ENCODE results near the gene C17orf67. TPM values are rescaled to one million over a fixed set of nuclear protein-coding genes. Genes with fewer than 3 reads are reported as not detected.
A peak's percentile ranks its signal among the peaks of the same experiment; 100 is the strongest.

The C17orf67 gene
- total and polyA plus RNA-seq, 2 of the 8 experiments (the other 6 are each of a cell fraction or from before 2014, with no cell fraction given) = 0.67 to 2.2 TPM

- Histone ChIP-seq H3K4me2 (ENCODE audit: insufficient read depth in 1 of 2, low read depth in 2 of 2, low read length in 2 of 2) (no peak overlapping the region), H3K79me2 (ENCODE audit: control insufficient read depth in 1 of 2, insufficient read depth in 2 of 2, low read length in 2 of 2) (no peaks in the 10 kb centered on the region), H3K23me2 (ENCODE audit: low read depth, low read length) (no peaks in the 10 kb centered on the region), H4K20me1 (replicated peaks in 1 of 2; ENCODE audit: control insufficient read depth in 1 of 2, insufficient read depth in 2 of 2, low read length in 2 of 2) (no peaks in the 10 kb centered on the region), H2BK20ac (ENCODE audit: low read length) (0 out of 2 replicates have a peak overlapping the region, but pooled peaks have one; percentile 13), H2BK5ac (ENCODE audit: low read depth, low read length) (no peak overlapping the region), H3K4ac (replicated peaks; ENCODE audit: insufficient read length, low read depth, low read length) (no peak overlapping the region), H2AFZ (ENCODE audit: low read length) (no peak overlapping the region), H3K4me3 (ENCODE audit: extremely low read depth in 1 of 4, insufficient read depth in 2 of 4, low read depth in 3 of 4, low read length in 4 of 4) (no peak overlapping the region), H3K56ac (replicated peaks; ENCODE audit: insufficient read length, low read depth, low read length) (no peak overlapping the region), H2BK15ac (ENCODE audit: low read length) (no peak overlapping the region), H3K18ac (ENCODE audit: extremely low read depth, low read length) (no peak overlapping the region), H4K5ac (ENCODE audit: insufficient read length, low read depth, low read length) (no peak overlapping the region), H3K9ac (replicated peaks in 1 of 4; ENCODE audit: extremely low read depth in 1 of 4, low read depth in 3 of 4, low read length in 3 of 4) (no peak overlapping the region), H3K27ac (ENCODE audit: low read depth, low read length) (no peak overlapping the region), H3K14ac (ENCODE audit: insufficient read length) (no peak overlapping the region), H3K79me1 (ENCODE audit: low read depth, low read length) (no peaks in the 10 kb centered on the region), H2BK12ac (ENCODE audit: low read depth, low read length) (no peak overlapping the region), H4K8ac (ENCODE audit: extremely low read depth, insufficient read depth, low read length) (no peak overlapping the region), H2BK120ac (replicated peaks; ENCODE audit: low read depth, low read length) (no peak overlapping the region), H3K27me3 (replicated peaks in 1 of 4; ENCODE audit: control insufficient read depth in 3 of 4, extremely low read depth in 1 of 4, insufficient read depth in 3 of 4, low read length in 3 of 4) (no peaks in the 10 kb centered on the region), H3K23ac (ENCODE audit: insufficient read length) (no peak overlapping the region), H2AK5ac (ENCODE audit: low read depth, low read length) (no peak overlapping the region), H3K4me1 (replicated peaks in 1 of 4; ENCODE audit: control insufficient read depth in 3 of 4, insufficient read depth in 4 of 4, low read length in 3 of 4) (peaks cover 0 to 2% (median 0%) of the 10 kb centered on the region in 4 experiments; a peak in 4 of 7 replicates), H3K9me3 (ENCODE audit: insufficient read depth in 2 of 2, low read depth in 1 of 2, low read length in 1 of 2) (no peaks in the 10 kb centered on the region), H3K36me3 (ENCODE audit: control insufficient read depth in 2 of 4, insufficient read depth in 4 of 4, low read length in 3 of 4) (no peaks in the 10 kb centered on the region), H4K91ac (replicated peaks; ENCODE audit: insufficient read length, low read length) (no peak overlapping the region)
- ChIA-PET CTCF (ENCODE audit: partially characterized antibody) (interaction anchor here (0.7 kb wide), 1 partner anchor 35 kb away, joined by 3 read pairs; no protein-coding TSS in a partner anchor), POLR2A (ENCODE audit: partially characterized antibody) (no interaction called here)
- 90% methylated on average over 5 of the region's 5 CpGs; no CpG with 5 or more reads in 1 of the 2 experiments for WGBS, 2 experiments (ENCODE audit: extremely low coverage in 1 of 2, insufficient coverage in 1 of 2, insufficient read length in 1 of 2, insufficient replicate concordance in 2 of 2, low coverage in 1 of 2, low lambda C conversion rate in 2 of 2, missing lambda C conversion rate in 1 of 2)
- no peak for DNase-seq (ENCODE audit: low read depth in 1 of 2, low spot score in 2 of 2)
- FAIRE-seq = no peak
- TF ChIP-seq RAD21 (IDR thresholded peaks at IDR 0.05 in 1 of 2, conservative IDR thresholded peaks at IDR 0.05 in 1 of 2; ENCODE audit: low read depth in 2 of 2, low read length in 2 of 2) = no peak
- TF ChIP-seq SIX5 (IDR thresholded peaks at IDR 0.05; ENCODE audit: low read depth, low read length) = no peak
- no peak for TF ChIP-seq EGR1 (IDR thresholded peaks at IDR 0.05; ENCODE audit: borderline replicate concordance, low read depth, low read length)
- TF ChIP-seq POU5F1 (IDR thresholded peaks at IDR 0.05; ENCODE audit: low read depth, low read length) = no peak
- TF ChIP-seq TAF7 (optimal IDR thresholded peaks at IDR 0.05; ENCODE audit: borderline replicate concordance, low read depth, low read length) = no peak
- TF ChIP-seq TEAD4 (IDR thresholded peaks at IDR 0.05; ENCODE audit: low read depth, low read length) = no peak
- no peak for TF ChIP-seq CTBP2 (IDR thresholded peaks at IDR 0.05; ENCODE audit: borderline replicate concordance, insufficient read depth, insufficient read length, low read length)
- no peak for TF ChIP-seq KDM4A (IDR thresholded peaks at IDR 0.05; ENCODE audit: low read depth, low read length, severe bottlenecking)
- no peak for TF ChIP-seq FOSL1 (IDR thresholded peaks at IDR 0.05; ENCODE audit: insufficient read depth, low read depth, low read length)
- no peak for TF ChIP-seq RNF2 (IDR thresholded peaks at IDR 0.05; ENCODE audit: borderline replicate concordance, low read depth, low read length, missing control alignments, poor library complexity, severe bottlenecking)
- no peak for TF ChIP-seq USF2 (IDR thresholded peaks at IDR 0.05; ENCODE audit: low read length)
- TF ChIP-seq GTF2F1 (IDR thresholded peaks at IDR 0.05; ENCODE audit: borderline replicate concordance, low read depth, low read length) = no peak
Observed at GRCh38 chr17:56755310-56755709, 78.4 kb downstream of the C17orf67 start.

All from H1 (cell line).